KOPT-K1 (cell line): Measurements from ENCODE around the gene MRPL27.

Source experiments
- H3K27ac ChIP-seq: fragments of 200-600 bp; sonication (generic); 2 replicates; pipeline ENCODE4 v1.5.1; 2016; ENCODE audit warnings: antibody characterized with exemption, mild to moderate bottlenecking, low read depth, low read length; ENCODE audit not compliant: poor library complexity, severe bottlenecking
- H3K36me3 ChIP-seq: fragments of 200-600 bp; sonication (generic); 2 replicates; pipeline ENCODE4 v1.5.1; 2017; ENCODE audit warnings: antibody characterized with exemption, mild to moderate bottlenecking, low read length, moderate library complexity; ENCODE audit not compliant: insufficient read depth
- H3K9me3 ChIP-seq: fragments of 200-600 bp; sonication (generic); 2 replicates; pipeline ENCODE4 v1.5.1; 2017; ENCODE audit warnings: antibody characterized with exemption, low read length, mild to moderate bottlenecking; ENCODE audit not compliant: insufficient read depth, poor library complexity, severe bottlenecking

MRPL27 gene

DNA sequence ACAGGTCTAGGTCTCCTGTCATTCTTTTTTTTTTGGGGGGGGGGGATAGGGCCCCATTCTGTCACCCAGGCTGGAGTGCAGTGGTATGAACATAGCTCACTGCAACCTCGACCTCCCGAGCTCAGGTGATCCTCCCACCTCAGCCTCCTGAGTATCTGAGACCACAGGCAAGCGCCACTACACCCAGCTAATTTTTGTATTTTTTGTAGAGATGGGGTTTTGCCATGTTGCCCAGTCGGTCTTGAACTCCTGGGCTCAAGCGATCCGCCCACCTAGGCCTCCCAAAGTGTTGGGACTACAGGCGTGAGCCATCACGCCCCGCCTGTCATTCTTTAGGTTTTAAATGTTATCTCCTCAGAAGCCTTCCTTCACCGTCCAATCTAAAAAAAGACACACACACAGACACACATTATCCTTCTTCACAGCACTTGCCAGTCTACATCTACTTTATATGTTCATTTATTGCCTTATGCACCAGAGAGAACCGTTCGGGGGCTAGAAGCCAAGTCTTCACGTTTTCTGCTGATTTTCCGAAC lies 694 bp downstream of the MRPL27 start:
- Histone ChIP-seq H3K36me3 (peaks cover 70% of the 10 kb centered on the region), H3K27ac (peak overlapping the region; percentile 95), H3K9me3 (no peaks in the 10 kb centered on the region)

DNA sequence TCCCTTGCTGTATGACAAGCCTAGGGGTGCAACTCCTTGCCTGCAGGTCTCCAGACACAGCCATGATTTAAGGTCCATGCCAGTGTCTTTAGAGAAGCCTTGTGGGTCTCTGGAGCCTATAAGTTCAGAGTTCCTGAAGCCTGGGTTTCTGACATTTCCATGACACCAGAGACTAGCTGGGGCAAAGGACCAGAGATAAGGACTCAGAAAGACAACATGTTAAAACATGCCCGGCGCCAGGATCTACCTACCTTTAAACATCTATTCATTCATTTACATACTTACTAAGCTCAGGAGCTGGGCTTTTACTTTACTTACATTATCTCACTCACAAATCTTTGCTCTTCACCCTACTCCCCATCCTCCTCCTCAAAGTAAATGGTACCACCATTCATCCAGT lies 1.5 kb downstream of the MRPL27 start:
- H3K36me3 ChIP-seq, result peaks cover 70% of the 10 kb centered on the region
- H3K9me3 ChIP-seq, result no peaks in the 10 kb centered on the region
- peak overlapping the region; percentile 95 for H3K27ac ChIP-seq

DNA sequence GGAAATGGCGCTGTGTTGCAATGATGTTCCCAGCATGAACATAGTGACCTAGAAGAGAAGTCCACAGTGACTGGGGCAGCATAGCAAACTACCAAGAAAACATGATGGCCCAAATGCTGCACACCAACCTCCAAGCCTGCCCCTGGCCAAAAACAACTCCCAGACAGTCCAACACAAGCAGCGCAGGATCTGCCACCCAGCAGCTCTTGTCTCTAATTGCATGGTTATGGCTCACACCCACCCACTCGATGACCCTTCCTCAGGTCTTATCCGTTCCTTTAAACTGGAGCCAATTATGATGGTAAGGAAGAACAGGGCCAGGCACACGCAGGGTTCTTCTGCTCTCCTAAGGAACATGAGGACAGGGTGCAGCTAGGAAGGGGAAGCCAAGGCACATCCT lies 2.9 kb downstream of the MRPL27 start:
- Histone ChIP-seq H3K36me3 (peaks cover 70% of the 10 kb centered on the region), H3K27ac (no peak overlapping the region)

DNA sequence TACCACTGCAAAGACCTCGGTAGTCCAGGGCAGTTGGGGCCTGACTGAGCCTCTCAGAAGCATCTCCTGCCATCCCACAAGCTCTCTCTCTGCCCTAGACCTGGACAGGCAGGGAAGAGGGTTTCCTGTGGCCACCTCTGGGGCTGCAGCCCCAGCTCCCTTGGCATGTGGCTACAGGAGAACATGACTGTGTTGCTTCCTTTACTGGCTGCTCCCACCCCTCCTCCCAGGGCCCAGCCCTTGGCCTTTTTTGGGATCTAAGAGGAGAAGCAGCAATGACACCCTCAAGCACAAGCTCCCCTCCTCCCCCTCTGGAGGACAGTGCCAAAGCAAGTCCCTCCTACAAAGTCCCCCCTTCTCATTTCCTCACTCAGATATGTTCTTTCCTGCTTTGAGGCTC lies 5.6 kb downstream of the MRPL27 start:
- H3K36me3 ChIP-seq, result peaks cover 78% of the 10 kb centered on the region
- H3K27ac ChIP-seq, result no peak overlapping the region
- H3K9me3 ChIP-seq, result no peaks in the 10 kb centered on the region

More for the DNA sequence above, 2.9 kb downstream of the MRPL27 start:
- H3K9me3 ChIP-seq, result no peaks in the 10 kb centered on the region

DNA sequence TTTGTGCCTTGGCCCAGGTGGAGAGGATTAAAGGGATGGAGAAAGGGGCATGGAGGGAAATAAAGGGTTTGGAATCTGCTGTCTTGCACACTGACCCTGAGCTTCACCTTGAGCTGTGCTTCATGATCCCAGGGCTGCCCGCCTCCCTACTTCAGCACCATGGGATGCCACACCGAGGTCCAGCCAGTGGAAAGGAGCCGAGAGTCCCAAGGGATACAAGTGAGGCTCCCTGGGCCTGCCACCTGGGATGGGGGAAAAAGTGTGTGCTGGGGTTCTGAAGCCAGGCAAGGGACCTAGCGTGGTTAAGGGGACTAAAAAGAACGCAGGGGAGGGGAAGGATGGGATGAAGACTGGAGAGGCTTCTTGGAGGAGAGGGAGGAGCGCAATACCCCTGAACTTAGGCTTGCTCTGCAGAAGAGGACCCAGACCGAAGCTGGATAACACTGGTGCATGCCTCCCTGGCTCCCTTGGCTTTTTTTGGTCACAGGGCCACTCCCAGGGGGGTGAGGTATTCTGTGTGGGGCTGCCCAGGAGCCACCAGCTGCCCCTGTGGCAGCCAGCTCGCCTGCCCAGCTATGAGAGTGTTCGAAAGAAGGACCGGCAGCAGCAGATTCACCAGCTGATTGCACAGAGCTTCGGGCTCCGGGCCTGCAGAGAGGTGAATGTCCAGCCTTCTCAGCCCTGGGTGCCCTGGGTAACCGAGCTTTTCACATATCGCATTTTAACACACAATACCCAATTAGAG lies 7.2 kb downstream of the MRPL27 start:
- H3K27ac ChIP-seq, result no peak overlapping the region
- H3K36me3 ChIP-seq, result peaks cover 76% of the 10 kb centered on the region
- H3K9me3 ChIP-seq, result no peaks in the 10 kb centered on the region

DNA sequence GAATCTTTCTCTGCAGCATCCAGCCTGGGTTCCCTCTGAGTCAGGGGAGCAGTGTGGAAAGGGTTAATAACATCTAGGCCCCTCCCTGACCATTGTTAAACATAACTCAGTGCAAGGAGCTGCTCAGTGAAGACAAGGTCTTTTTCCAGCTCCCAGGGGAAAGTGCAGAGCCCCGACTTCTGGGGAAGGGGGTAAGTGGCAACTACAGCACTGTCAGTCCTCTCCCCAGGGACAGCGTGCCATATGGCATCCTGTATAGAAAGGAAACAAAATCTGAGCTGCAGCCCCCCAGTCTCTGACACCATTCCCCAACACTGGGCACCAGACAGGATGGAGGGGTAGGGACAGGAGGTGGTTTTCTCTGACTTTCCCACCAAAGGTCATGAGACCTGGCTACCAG lies 7.8 kb downstream of the MRPL27 start:
- Histone ChIP-seq H3K9me3 (no peaks in the 10 kb centered on the region), H3K36me3 (peaks cover 71% of the 10 kb centered on the region), H3K27ac (no peak overlapping the region)

DNA sequence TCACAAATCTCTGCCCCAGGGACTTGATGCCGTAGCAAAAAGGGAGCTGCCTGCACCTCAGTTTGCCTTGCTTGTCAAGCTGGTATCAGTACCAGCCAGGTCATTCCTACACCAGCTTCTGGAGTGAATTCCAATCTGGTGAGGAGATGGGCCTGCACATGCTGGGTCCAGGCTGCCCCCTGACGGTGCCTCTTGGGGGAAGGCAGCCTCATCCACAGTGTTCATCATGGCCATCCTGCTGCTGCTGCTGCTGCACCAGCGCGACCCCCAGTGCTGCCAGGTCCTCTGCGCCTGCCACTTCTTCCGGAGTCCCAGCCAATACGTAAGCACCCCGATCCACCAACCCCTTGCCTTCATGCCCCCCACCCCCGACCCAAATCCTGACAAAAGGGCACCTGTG lies 8.3 kb downstream of the MRPL27 start:
- Histone ChIP-seq H3K9me3 (no peaks in the 10 kb centered on the region), H3K36me3 (peaks cover 71% of the 10 kb centered on the region), H3K27ac (no peak overlapping the region)

DNA sequence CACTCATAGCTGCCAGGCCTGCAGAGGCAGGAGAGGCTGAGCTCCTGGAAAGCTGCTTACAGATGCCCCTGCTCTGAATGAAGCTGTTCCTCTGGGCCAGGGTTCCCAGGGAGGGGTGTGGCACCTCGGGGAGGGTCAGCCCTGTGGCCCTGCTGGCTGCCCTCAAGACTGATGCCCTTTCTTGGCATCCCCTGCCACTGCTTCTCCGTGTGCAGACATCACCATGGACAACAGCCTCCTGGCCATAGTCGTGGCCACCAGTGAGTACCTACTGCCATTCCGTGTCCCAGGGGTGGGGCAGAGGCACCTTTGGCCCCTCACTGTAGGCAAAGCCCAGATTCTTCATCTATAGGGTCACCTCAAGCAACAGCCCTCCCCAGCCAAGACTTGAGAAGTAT lies 8.9 kb downstream of the MRPL27 start:
- Histone ChIP-seq H3K27ac (no peak overlapping the region), H3K9me3 (no peaks in the 10 kb centered on the region), H3K36me3 (peaks cover 71% of the 10 kb centered on the region)

DNA sequence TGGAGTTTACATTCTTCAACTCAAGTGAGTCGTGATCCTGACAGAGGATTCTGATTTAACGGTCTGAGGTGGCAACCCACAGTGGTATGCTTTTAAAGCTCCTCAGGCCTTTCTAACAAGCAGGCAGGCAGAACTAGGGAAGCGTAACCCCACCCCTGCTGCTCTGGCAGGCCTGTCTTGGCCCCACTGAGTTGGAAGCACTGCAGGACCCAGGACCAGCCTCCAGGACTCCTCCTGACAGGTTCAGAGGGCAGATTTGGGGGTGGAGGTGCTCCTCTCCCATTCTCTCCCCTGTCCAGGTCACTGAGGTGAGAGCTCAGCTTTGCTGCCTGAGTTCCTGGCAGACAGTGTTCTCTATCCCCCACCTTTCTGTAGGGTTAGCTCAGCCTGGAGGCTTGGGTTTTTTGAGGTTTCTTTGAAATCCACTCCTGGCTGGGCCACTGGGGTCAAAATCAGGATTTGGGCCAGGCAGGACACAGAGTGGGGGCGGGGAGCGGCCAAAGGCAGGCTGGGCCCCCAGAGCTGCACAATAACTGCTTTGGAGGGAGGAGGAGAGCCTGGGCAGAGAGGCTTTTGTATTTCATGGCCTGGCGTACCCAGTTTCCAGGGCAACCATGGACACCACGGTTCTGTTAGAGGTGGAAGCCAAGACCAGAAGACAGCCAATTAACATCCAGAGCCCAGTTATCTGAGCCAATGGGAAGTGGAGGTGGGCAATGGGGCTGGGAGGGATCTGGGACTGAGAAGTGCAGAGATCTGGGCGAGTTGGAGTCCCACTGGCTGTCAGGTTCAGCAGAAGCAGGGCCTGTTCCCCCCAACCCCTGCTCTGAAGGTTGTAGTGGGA lies 9.5 kb downstream of the MRPL27 start:
- Histone ChIP-seq H3K27ac (no peak overlapping the region), H3K36me3 (peaks cover 71% of the 10 kb centered on the region), H3K9me3 (no peaks in the 10 kb centered on the region)

DNA sequence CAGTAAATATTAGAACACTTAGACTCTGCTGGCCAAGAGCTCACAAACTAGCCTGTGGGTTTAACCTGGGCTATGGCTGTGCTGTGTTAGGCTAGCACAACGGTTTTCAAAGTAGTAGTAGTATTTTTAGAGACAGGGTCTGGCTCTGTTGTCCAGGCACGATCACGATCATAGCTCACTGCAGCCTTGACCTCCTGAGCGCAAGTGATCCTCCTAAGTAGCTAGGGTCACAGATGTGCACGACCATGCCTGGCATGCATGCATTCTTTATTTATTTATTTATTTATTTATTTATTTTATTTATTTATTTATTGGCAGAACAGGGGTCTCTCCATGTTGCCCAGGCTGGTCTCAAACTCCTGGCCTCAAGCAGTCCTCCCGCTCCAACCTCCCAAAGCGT lies 10.3 kb downstream of the MRPL27 start:
- Histone ChIP-seq H3K36me3 (peaks cover 71% of the 10 kb centered on the region), H3K27ac (peak overlapping the region; percentile 84), H3K9me3 (no peaks in the 10 kb centered on the region)

DNA sequence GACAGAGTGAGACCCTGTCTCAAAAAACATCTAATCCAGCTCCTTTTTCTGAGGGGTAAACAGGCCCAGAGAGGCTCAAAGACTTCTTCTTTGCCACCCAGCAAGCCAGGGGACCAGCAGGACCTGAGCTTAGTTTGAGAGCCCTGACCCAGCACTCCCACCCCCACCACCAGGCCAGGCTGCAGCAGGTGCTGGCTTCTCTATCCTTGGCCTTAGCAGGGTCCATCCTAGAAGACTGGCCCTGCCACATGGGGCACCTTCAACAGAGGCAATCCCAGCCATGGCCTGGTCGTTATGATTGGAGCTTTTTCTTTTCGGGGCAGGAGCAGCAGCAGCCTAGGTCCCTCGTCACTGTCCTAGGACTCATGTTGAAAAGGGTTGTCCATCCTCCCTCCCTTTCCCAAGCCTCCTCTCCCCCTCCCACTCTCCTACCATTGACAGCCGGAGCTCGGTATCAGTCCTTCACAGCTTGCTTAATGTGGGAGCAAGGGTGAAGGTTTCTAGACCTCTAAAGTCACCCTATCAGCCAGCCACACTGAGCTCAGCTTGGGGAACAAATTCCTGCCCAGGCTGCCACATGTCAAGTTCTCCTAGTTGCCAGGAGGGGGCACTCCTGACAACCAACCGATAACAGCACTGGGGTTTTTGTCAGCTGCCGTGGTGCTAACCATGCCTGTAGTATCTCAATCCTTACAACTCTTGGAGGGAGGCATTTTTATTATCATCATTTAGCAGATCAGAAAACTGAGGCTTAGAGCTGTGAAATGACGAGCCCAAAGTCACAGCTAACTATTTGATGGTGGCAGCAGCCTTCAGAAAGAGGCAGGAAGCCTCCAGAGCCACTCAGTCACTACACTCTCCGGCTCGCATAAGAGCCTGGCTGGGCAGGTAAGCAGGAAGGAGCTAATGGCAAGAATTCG lies 11.2 kb downstream of the MRPL27 start:
- Histone ChIP-seq H3K36me3 (peaks cover 71% of the 10 kb centered on the region), H3K27ac (peak overlapping the region; percentile 84), H3K9me3 (no peaks in the 10 kb centered on the region)

DNA sequence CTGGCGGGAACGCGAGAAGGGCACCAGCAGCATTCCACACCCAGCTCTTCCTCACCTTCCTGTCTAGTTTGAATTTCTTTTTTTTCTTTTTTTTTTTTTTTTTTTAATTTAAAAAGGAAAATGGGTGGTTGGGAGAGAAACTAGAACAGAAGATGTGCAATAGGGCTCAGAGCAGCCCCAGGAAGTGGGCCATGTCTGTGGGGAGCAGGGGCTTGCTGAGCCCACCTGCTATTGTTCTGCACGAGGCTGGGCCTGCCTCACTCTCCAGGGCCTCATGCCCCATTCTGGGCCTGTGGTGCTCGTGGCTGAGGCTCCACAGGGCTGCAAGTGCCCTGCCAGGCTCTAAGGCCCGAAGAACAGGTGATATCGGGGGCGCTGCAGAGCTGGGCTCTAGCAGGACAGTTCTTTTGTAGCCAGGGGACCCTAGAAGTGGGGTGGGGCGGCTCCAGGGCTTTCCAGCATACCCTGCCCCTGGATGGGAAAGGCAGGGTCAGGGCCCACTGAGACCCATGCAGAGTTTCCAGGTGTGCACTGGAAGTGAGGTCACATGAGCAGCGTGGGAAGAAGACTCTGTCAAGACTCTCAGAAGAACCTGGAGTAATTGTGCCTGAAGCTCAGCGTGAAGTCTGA lies 12.4 kb downstream of the MRPL27 start:
- H3K36me3 ChIP-seq, result peaks cover 71% of the 10 kb centered on the region

DNA sequence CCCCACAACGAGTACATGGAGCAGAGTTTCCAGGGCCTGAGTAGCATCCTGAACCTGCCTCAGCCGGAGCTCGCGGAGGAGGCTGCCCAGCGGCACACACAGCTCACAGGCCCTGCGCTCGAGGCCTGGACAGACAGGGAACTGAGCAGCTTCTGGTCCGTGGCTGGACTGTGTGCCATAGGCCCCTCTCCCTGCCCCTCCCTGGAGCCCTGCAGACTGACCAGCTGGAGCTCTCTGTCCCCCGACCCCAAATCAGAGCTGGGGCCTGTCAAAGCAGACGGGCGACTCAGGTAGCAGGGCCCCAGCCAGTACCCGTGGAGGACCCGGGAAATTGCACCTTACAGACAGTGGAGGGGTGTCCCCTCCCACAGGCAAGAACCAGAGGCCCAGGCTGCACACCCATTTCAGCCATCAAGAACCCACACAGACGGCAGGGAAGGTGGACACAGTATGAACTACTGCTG lies 13.0 kb downstream of the MRPL27 start:
- H3K36me3 ChIP-seq, result peaks cover 71% of the 10 kb centered on the region
- peak overlapping the region; percentile 84 for H3K27ac ChIP-seq
- H3K9me3 ChIP-seq, result no peaks in the 10 kb centered on the region

More for the DNA sequence above, 12.4 kb downstream of the MRPL27 start:
- peak overlapping the region; percentile 84 for H3K27ac ChIP-seq
- H3K9me3 ChIP-seq, result no peaks in the 10 kb centered on the region

DNA sequence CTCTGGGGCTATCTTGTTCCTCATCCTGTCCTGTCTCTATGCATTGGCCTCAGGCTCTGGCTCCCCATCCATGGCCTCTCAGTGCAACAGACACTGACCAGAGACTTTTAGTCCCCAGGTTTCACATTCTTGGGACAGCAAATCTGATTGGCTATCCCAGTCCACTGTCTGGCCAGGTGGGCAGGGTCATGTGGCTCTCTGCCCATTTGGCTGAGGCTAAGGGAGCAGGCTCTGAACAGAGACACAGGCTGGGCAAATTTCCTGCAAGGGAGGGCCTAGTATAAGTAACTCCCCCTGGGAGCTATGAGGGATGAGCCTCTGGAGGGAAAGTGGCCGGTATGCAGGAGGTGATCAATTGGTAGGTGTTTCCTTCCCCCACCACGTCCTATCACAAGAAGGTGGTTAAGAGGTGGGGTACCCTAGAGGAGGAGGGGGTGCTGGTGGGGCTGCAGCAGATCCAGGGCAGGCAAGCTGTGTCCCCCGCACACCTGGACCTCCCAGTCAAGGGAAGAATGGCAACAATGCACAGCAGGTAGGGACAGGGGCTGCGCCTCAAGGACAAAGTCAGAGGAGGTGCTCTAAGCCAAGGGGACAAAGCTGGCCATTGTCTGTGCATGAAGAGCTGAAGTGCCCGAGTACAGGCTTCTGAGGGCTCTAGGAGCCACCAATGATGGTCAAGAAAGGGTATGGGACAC lies 13.8 kb downstream of the MRPL27 start:
- Histone ChIP-seq H3K9me3 (no peaks in the 10 kb centered on the region), H3K36me3 (peaks cover 71% of the 10 kb centered on the region), H3K27ac (peak overlapping the region; percentile 84)
